ENCODE measurements around the gene TTI1.
"Not testable (repeated sequence)": the region's sequence is repeated elsewhere in the genome, so short reads cannot be mapped to it uniquely, and the experiment has no call there.

TTI1 gene

DNA sequence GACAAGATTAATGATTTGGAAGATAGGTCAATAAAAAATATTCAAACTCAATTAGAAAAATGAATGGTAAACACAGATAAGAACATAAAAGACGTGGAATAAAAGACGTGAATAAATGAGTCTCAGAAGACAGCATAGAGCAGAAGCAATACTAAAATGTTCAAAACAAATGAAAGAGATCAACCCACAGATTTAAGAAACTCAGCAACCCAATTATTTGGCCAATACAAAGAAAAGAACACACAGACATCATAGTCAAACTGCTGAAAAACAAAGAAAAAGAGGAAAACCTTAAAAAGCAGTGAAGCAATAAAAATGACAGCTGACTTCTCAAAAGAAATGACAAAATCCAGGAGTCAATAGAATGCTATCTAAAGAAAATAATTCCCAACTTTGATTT, 14.9 kb downstream of the TTI1 start:
- no peak for DNase-seq (ENCODE audit: low read depth in 2 of 2)
- TF ChIP-seq, protein P1, sequence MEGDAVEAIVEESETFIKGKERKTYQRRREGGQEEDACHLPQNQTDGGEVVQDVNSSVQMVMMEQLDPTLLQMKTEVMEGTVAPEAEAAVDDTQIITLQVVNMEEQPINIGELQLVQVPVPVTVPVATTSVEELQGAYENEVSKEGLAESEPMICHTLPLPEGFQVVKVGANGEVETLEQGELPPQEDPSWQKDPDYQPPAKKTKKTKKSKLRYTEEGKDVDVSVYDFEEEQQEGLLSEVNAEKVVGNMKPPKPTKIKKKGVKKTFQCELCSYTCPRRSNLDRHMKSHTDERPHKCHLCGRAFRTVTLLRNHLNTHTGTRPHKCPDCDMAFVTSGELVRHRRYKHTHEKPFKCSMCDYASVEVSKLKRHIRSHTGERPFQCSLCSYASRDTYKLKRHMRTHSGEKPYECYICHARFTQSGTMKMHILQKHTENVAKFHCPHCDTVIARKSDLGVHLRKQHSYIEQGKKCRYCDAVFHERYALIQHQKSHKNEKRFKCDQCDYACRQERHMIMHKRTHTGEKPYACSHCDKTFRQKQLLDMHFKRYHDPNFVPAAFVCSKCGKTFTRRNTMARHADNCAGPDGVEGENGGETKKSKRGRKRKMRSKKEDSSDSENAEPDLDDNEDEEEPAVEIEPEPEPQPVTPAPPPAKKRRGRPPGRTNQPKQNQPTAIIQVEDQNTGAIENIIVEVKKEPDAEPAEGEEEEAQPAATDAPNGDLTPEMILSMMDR (IDR thresholded peaks at IDR 0.05; ENCODE audit: low read depth, low read length): no peak
- H3K4me3 ChIP-seq (replicated peaks in 1 of 2; ENCODE audit: low read depth in 2 of 2, low read length in 2 of 2): no peak overlapping the region

DNA sequence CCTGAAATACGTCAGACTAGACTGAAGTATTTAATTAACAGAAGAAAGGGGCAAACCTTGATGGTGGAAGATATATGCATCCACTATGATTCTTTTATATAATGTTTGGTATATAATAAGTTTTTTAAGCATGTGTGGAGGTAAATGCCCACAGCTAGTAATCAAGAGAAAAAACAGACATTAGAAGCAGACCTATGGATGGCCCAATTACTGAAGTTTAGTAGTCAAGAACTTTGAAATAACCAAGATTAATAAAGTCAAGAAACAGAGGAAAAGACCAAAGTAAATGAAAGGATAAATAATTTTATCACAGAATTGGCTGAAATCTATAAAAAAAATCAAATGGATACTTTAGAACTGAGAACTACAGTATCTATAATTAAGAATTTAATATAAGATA, 15.3 kb downstream of the TTI1 start:
- H3K4me3 ChIP-seq (replicated peaks in 1 of 2; ENCODE audit: low read depth in 2 of 2, low read length in 2 of 2): no peak overlapping the region
- TF ChIP-seq, protein P1 (IDR thresholded peaks at IDR 0.05; ENCODE audit: low read depth, low read length): no peak
- no peak for DNase-seq (ENCODE audit: low read depth in 2 of 2)

DNA sequence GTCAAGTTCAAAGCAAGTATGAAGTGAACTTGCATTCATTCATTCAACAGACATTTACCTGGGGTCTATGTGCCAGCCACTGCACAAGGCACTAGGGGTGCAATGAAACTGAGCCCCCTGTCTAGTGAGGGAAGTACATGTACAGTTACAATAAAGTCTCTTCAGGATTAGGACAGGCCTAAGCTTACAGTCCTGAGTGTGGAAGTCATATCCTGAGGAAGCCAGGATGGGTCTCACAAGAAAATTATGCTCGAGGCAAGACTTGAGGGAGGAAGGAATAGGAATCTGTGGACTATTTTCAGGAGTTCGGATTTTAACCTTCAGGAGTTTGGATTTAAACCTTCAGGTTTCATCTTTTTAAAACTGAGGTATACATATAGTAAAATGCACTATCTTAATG, 19.4 kb downstream of the TTI1 start:
- TF ChIP-seq, protein P1 (IDR thresholded peaks at IDR 0.05; ENCODE audit: low read depth, low read length): no peak
- no peak for DNase-seq (ENCODE audit: low read depth in 2 of 2)
- no peak overlapping the region for H3K4me3 ChIP-seq (replicated peaks in 1 of 2; ENCODE audit: low read depth in 2 of 2, low read length in 2 of 2)

DNA sequence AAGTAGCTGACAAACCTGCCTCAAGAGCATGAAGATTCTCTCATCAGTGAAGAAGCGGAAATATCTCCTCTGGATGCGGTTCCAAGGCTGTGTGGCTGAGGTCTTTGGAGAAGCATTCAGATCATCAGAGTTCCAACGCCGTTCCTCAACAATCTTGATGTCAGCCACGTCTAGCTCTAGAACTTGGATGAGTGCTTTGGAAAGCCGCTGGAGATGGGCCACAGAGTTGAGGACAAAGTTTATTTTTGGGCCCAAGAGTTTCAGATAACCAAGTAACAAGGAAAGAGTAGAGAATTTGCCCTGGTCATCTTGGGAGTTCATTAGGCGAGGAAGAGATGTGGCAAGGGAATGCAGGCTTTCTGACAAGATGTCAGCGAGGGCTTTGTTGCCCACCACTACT, 20.9 kb downstream of the TTI1 start:
- no peak for DNase-seq (ENCODE audit: low read depth in 2 of 2)
- TF ChIP-seq, protein P1 (IDR thresholded peaks at IDR 0.05; ENCODE audit: low read depth, low read length): no peak

DNA sequence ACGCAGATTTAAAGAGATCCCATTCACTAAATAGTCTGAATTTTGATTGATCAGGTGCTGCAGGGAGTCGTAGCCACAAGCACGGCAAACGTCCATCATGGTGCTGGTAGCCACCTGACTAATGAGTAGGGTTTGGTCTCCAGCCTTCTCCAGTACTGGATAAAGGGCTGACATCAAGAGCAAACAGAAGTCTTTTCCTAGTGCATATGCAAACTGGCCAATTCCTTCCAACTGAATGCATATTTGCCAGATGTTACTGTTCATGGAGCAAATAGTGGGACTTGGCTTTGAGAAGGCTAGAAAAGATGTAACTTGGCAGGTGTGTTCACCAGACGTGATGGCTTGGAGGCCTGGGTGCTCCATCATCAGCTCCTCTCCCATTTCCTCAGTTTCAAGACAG, 21.6 kb downstream of the TTI1 start:
- TF ChIP-seq, protein P1 (IDR thresholded peaks at IDR 0.05; ENCODE audit: low read depth, low read length): no peak
- no peak for DNase-seq (ENCODE audit: low read depth in 2 of 2)

More for the DNA sequence above, 20.9 kb downstream of the TTI1 start:
- no peak overlapping the region for H3K4me3 ChIP-seq (replicated peaks in 1 of 2; ENCODE audit: low read depth in 2 of 2, low read length in 2 of 2)

DNA sequence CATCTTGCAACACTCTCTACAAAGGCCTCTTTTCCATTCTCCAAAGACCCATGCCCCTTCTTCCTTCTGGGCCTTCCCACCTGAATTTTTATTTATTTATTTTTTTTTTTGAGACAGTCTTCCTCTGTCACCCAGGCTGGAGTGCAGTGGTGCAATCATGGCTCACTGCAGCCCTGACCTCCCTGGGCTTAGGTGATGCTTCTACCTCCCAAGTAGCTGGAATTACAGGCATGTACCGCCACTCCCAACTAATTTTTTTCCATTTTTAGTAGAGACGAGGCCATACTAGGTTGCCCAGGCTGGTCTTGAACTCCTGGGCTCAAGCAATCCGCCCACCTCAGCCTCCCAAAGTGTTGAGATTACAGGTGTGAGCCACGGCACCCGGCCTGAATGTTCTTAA, 23.8 kb downstream of the TTI1 start:
- DNase-seq (ENCODE audit: low read depth in 2 of 2): not testable (repeated sequence)

More for the DNA sequence above, 21.6 kb downstream of the TTI1 start:
- H3K4me3 ChIP-seq (replicated peaks in 1 of 2; ENCODE audit: low read depth in 2 of 2, low read length in 2 of 2): no peak overlapping the region

DNA sequence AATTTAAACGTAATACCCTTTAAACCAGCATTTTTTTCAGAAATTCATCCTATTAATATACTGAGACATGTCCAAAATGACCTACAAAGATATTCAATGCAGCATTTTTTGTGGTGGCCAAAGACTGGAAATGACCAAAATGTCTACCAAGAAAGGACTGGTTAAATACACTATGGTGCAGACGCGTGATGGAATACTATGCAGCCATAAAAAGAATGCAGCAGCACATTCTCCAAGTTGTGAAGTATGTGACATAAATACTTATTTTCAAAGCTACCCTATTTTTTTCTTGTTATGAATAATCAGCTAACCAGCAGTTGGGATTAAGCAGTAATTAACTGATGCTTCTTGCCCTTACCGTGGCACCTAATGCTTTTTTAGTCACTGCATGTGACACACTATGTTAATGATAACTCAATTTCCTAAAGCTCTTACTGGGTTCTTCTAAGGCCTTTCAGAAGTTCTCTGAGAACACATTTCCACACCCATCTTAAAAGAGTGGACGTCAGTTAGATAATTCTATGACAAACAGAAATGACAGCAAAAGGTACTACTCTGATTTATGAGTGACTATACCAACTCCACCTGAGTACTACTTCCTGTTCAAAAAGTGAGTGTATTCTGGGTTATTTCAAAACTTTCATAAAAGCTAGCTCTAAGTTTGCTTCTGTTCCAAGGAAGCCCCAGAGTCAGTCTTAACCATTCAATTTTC, 24.9 kb downstream of the TTI1 start:
- TF ChIP-seq, protein P1 (IDR thresholded peaks at IDR 0.05; ENCODE audit: low read depth, low read length): no peak
- no peak for DNase-seq (ENCODE audit: low read depth in 2 of 2)
- H3K4me3 ChIP-seq (replicated peaks in 1 of 2; ENCODE audit: low read depth in 2 of 2, low read length in 2 of 2): no peak overlapping the region

More for the DNA sequence above, 23.8 kb downstream of the TTI1 start:
- H3K4me3 ChIP-seq (replicated peaks in 1 of 2; ENCODE audit: low read depth in 2 of 2, low read length in 2 of 2): not testable (repeated sequence)

Measured in cardiac fibroblast (primary cell).